ENCODE data around the gene TOP2A.

Gene TOP2A

GRCh38 chr17:40355804-40356758, 61.6 kb downstream of the TOP2A start:
- no peak for TF ChIP-seq CTCF (IDR thresholded peaks at IDR 0.05; ENCODE audit: insufficient read depth, low read length, missing control alignments)
- POLR2A ChIA-PET, result no interaction called here
- no peak overlapping the region for H3K4me3 ChIP-seq (ENCODE audit: low read depth, low read length)
- DNase-seq (ENCODE audit: low read depth, low spot score), result no peak
- CTCF ChIA-PET, result interaction anchor here (0.6 to 23.6 kb wide), 19 partner anchors 8 to 1310 kb away, joined by 3 to 649 read pairs (median 12); partner anchors contain the start of genes GJD3, RARA and TOP2A

- CTCF ChIA-PET, result interaction anchor here (0.6 to 23.6 kb wide), 33 partner anchors 8 to 291 kb away, joined by 3 to 649 read pairs (median 5); partner anchors contain the start of genes CDC6, GJD3, RARA and TOP2A
Observed at GRCh38 chr17:40355123-40355803, 62.4 kb downstream of the TOP2A start.

GRCh38 chr17:40354221-40355122, 63.2 kb downstream of the TOP2A start:
- no peak for TF ChIP-seq CTCF (IDR thresholded peaks at IDR 0.05; ENCODE audit: insufficient read depth, low read length, missing control alignments)
- ChIA-PET CTCF (interaction anchor here (0.7 to 23.6 kb wide), 33 partner anchors 9 to 292 kb away, joined by 3 to 649 read pairs (median 5); partner anchors contain the start of genes CDC6, GJD3, RARA and TOP2A), POLR2A (interaction anchor here (0.7 to 1.0 kb wide), 2 partner anchors 9 to 51 kb away, joined by 3 to 5 read pairs; no protein-coding TSS in a partner anchor)
- no peak overlapping the region for H3K4me3 ChIP-seq (ENCODE audit: low read depth, low read length)
- no peak for DNase-seq (ENCODE audit: low read depth, low spot score)

More at GRCh38 chr17:40355123-40355803, 62.4 kb downstream of the TOP2A start:
- TF ChIP-seq CTCF (IDR thresholded peaks at IDR 0.05; ENCODE audit: insufficient read depth, low read length, missing control alignments), result peak; percentile 98
- POLR2A ChIA-PET, result interaction anchor here (0.7 to 1.0 kb wide), 2 partner anchors 10 to 51 kb away, joined by 3 to 5 read pairs; no protein-coding TSS in a partner anchor
- no peak for DNase-seq (ENCODE audit: low read depth, low spot score)
- no peak overlapping the region for H3K4me3 ChIP-seq (ENCODE audit: low read depth, low read length)

- no peak for DNase-seq (ENCODE audit: low read depth, low spot score)
- TF ChIP-seq CTCF (IDR thresholded peaks at IDR 0.05; ENCODE audit: insufficient read depth, low read length, missing control alignments), result no peak
- POLR2A ChIA-PET, result interaction anchor here (0.8 kb wide), 1 partner anchor 53 kb away, joined by 6 read pairs; no protein-coding TSS in a partner anchor
- CTCF ChIA-PET, result interaction anchor here (0.6 to 23.6 kb wide), 7 partner anchors 8 to 208 kb away, joined by 3 to 649 read pairs (median 6); partner anchors contain the start of genes RARA and TOP2A
- no peak overlapping the region for H3K4me3 ChIP-seq (ENCODE audit: low read depth, low read length)
Observed at GRCh38 chr17:40352779-40353394, 64.8 kb downstream of the TOP2A start.

GRCh38 chr17:40352237-40352778, 65.4 kb downstream of the TOP2A start:
- no peak overlapping the region for H3K4me3 ChIP-seq (ENCODE audit: low read depth, low read length)
- no peak for TF ChIP-seq CTCF (IDR thresholded peaks at IDR 0.05; ENCODE audit: insufficient read depth, low read length, missing control alignments)
- no peak for DNase-seq (ENCODE audit: low read depth, low spot score)
- ChIA-PET CTCF (interaction anchor here (0.8 to 23.6 kb wide), 7 partner anchors 8 to 209 kb away, joined by 3 to 649 read pairs (median 6); partner anchors contain the start of genes RARA, TOP2A and WIPF2), POLR2A (no interaction called here)
